ENCODE results near the gene FAR1.

The FAR1 gene

GRCh38 chr11:13718394-13718793 is 49.9 kb downstream of the FAR1 start:
- Histone ChIP-seq H3K9me3 (ENCODE audit: insufficient read depth, low read length) (no peaks in the 10 kb centered on the region), H3K27ac (ENCODE audit: low read depth, low read length) (no peak overlapping the region), H4K20me1 (ENCODE audit: low read depth, low read length) (no peaks in the 10 kb centered on the region), H2AFZ (ENCODE audit: low read depth, low read length, severe bottlenecking) (no peak overlapping the region), H3K9ac (ENCODE audit: low read length) (no peak overlapping the region), H3F3A (ENCODE audit: insufficient read depth) (no peaks in the 10 kb centered on the region), H3K4me2 (ENCODE audit: low read depth, low read length, poor library complexity, severe bottlenecking) (no peak overlapping the region), H3K4me3 (ENCODE audit: insufficient read depth, low read length, poor library complexity, severe bottlenecking) (no peak overlapping the region), H3K27me3 (ENCODE audit: low read length) (no peaks in the 10 kb centered on the region), H3K79me2 (ENCODE audit: insufficient read depth, low read length) (no peaks in the 10 kb centered on the region), H3K36me3 (ENCODE audit: low read length) (peaks cover 44% of the 10 kb centered on the region), H3K9me2 (replicated peaks; ENCODE audit: insufficient read depth, low read length) (no peaks in the 10 kb centered on the region)
- no peak for TF ChIP-seq EZH2phosphoT487 (conservative IDR thresholded peaks at IDR 0.05; ENCODE audit: low read length)
- TF ChIP-seq, protein P1, sequence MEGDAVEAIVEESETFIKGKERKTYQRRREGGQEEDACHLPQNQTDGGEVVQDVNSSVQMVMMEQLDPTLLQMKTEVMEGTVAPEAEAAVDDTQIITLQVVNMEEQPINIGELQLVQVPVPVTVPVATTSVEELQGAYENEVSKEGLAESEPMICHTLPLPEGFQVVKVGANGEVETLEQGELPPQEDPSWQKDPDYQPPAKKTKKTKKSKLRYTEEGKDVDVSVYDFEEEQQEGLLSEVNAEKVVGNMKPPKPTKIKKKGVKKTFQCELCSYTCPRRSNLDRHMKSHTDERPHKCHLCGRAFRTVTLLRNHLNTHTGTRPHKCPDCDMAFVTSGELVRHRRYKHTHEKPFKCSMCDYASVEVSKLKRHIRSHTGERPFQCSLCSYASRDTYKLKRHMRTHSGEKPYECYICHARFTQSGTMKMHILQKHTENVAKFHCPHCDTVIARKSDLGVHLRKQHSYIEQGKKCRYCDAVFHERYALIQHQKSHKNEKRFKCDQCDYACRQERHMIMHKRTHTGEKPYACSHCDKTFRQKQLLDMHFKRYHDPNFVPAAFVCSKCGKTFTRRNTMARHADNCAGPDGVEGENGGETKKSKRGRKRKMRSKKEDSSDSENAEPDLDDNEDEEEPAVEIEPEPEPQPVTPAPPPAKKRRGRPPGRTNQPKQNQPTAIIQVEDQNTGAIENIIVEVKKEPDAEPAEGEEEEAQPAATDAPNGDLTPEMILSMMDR (IDR thresholded peaks at IDR 0.05; ENCODE audit: insufficient read depth, low read length, poor library complexity, severe bottlenecking) = no peak

GRCh38 chr11:13720940-13721339 is 52.5 kb downstream of the FAR1 start:
- H4K20me1 ChIP-seq (ENCODE audit: low read depth, low read length) = 0 out of 2 replicates have a peak, but pooled peaks cover 3% of the 10 kb centered on the region
- no peak overlapping the region for H3K27ac ChIP-seq (ENCODE audit: low read depth, low read length)

GRCh38 chr11:13721760-13722159 is 53.3 kb downstream of the FAR1 start:
- no peak overlapping the region for H3K9ac ChIP-seq (ENCODE audit: low read length)
- H3K9me3 ChIP-seq (ENCODE audit: insufficient read depth, low read length) = no peaks in the 10 kb centered on the region
- H3K27me3 ChIP-seq (ENCODE audit: low read length) = no peaks in the 10 kb centered on the region
- H4K20me1 ChIP-seq (ENCODE audit: low read depth, low read length) = 0 out of 2 replicates have a peak, but pooled peaks cover 9% of the 10 kb centered on the region
- no peaks in the 10 kb centered on the region for H3K9me2 ChIP-seq (replicated peaks; ENCODE audit: insufficient read depth, low read length)
- H3K79me2 ChIP-seq (ENCODE audit: insufficient read depth, low read length) = no peaks in the 10 kb centered on the region
- H3K27ac ChIP-seq (ENCODE audit: low read depth, low read length) = no peak overlapping the region
- H3F3A ChIP-seq (ENCODE audit: insufficient read depth) = 0 out of 2 replicates have a peak, but pooled peaks cover 4% of the 10 kb centered on the region
- H2AFZ ChIP-seq (ENCODE audit: low read depth, low read length, severe bottlenecking) = no peak overlapping the region
- H3K4me2 ChIP-seq (ENCODE audit: low read depth, low read length, poor library complexity, severe bottlenecking) = no peak overlapping the region
- no peak for TF ChIP-seq EZH2phosphoT487 (conservative IDR thresholded peaks at IDR 0.05; ENCODE audit: low read length)
- TF ChIP-seq, protein P1 (IDR thresholded peaks at IDR 0.05; ENCODE audit: insufficient read depth, low read length, poor library complexity, severe bottlenecking) = no peak
- no peak overlapping the region for H3K4me3 ChIP-seq (ENCODE audit: insufficient read depth, low read length, poor library complexity, severe bottlenecking)
- H3K36me3 ChIP-seq (ENCODE audit: low read length) = peaks cover 45% of the 10 kb centered on the region

More at GRCh38 chr11:13720940-13721339, 52.5 kb downstream of the FAR1 start:
- 0 out of 2 replicates have a peak, but pooled peaks cover 4% of the 10 kb centered on the region for H3F3A ChIP-seq (ENCODE audit: insufficient read depth)
- H3K36me3 ChIP-seq (ENCODE audit: low read length) = peaks cover 38% of the 10 kb centered on the region
- no peaks in the 10 kb centered on the region for H3K9me2 ChIP-seq (replicated peaks; ENCODE audit: insufficient read depth, low read length)
- H3K9ac ChIP-seq (ENCODE audit: low read length) = no peak overlapping the region
- no peaks in the 10 kb centered on the region for H3K27me3 ChIP-seq (ENCODE audit: low read length)
- H3K4me2 ChIP-seq (ENCODE audit: low read depth, low read length, poor library complexity, severe bottlenecking) = no peak overlapping the region
- no peaks in the 10 kb centered on the region for H3K9me3 ChIP-seq (ENCODE audit: insufficient read depth, low read length)
- no peak overlapping the region for H3K4me3 ChIP-seq (ENCODE audit: insufficient read depth, low read length, poor library complexity, severe bottlenecking)
- H2AFZ ChIP-seq (ENCODE audit: low read depth, low read length, severe bottlenecking) = no peak overlapping the region
- H3K79me2 ChIP-seq (ENCODE audit: insufficient read depth, low read length) = no peaks in the 10 kb centered on the region
- TF ChIP-seq EZH2phosphoT487 (conservative IDR thresholded peaks at IDR 0.05; ENCODE audit: low read length) = no peak
- TF ChIP-seq, protein P1 (IDR thresholded peaks at IDR 0.05; ENCODE audit: insufficient read depth, low read length, poor library complexity, severe bottlenecking) = no peak
